Adrenal gland (tissue), 12 donors: ENCODE data around the gene SUMO1. TPM values are rescaled to one million over a fixed set of nuclear protein-coding genes. Genes with fewer than 3 reads are reported as not detected.

ENCODE experiments used
- DNase-seq, 7 donors: peaks; one replicate each; pipeline ENCODE4 v3.0.0-alpha.2; 2019 to 2020
- H3K27ac ChIP-seq, 5 donors: fragments of 200-600 bp; sonication (generic) in 4 of 5; 1 replicate in 3 of 5; 2 replicates in 2 of 5; pipeline versions ENCODE4 v1.5.1 to v1.8.0; 2016 to 2020; ENCODE audit warnings: mild to moderate bottlenecking in 1 of 5
- H3K27me3 ChIP-seq: fragments of 200-600 bp; 2 replicates; pipeline ENCODE4 v1.8.0; 2021
- H3K36me3 ChIP-seq, 2 donors: fragments of 200-600 bp; replicated peaks in 1 of 2; 1 replicate in 1 of 2; 2 replicates in 1 of 2; pipeline versions ENCODE4 v1.5.1 to v1.8.0; 2018 to 2022
- H3K4me1 ChIP-seq, 2 donors: fragments of 200-600 bp; replicated peaks in 1 of 2; 1 replicate in 1 of 2; 2 replicates in 1 of 2; pipeline versions ENCODE4 v1.5.1 to v1.8.0; 2018 to 2021
- H3K4me3 ChIP-seq, 4 donors: fragments of 200-600 bp; sonication (generic) in 3 of 4; one replicate each; pipeline ENCODE4 v1.5.1; 2016 to 2018
- H3K9me3 ChIP-seq, 3 donors: fragments of 200-600 bp; sonication (generic) in 1 of 3; replicated peaks in 1 of 3; 1 replicate in 2 of 3; 2 replicates in 1 of 3; pipeline versions ENCODE4 v1.5.1 to v1.8.0; 2016 to 2021
- POLR2A ChIP-seq, 2 donors: fragments of 450-650 bp; IDR thresholded peaks; one replicate each; pipeline ENCODE4 v1.6.1; 2017; ENCODE audit warnings: antibody characterized with exemption in 2 of 2, mild to moderate bottlenecking in 2 of 2, moderate library complexity in 1 of 2
- WGBS, 4 donors: extraction: QIAGEN DNeasy Blood & Tissue Kit in 2 of 4; methylation state at CpG; one replicate each; pipeline versions ENCODE4 v1.1.5 to v1.1.7; 2013 to 2017; 5-methylcytosine and 5-hydroxymethylcytosine counted together
- intact Hi-C, 2 donors: fragments of 100-400 bp; cut with DNase I; formaldehyde crosslinking; loops; one replicate each; pipeline versions ENCODE4 v1.14.1 to v1.15.0; 2022 to 2023
- polyA plus RNA-seq, 3 donors: library from polyadenylated mRNA; stranded (reverse); fragments of 200-250 nt in 2 of 3; fragments of 350-450 nt in 1 of 3; fragmentation: Illumina TruSeq in 1 of 3; extraction: RNeasy Lipid Tissue Mini Kit (QIAGEN cat#74804) in 1 of 3; gene quantifications; one replicate each; pipeline ENCODE4 v1.2.3, GENCODE V29; 2013 to 2014
- small RNA-seq, 2 donors: library from RNA; depleted of rRNA; stranded (forward); fragments of <200 nt; gene quantifications; one replicate each; pipeline ENCODE3, GENCODE V24; 2016
- total RNA-seq, 9 donors: library from RNA; depleted of rRNA in 4 of 9; stranded (reverse); fragments of >200 nt in 4 of 9; fragments of 120-200 nt in 1 of 9; fragmentation: NEBNext Ultra II Directional in 1 of 9; extraction: Animal tissue kit (Norgen Biotek cat#: 25700) in 1 of 9; gene quantifications; one replicate each; pipeline versions ENCODE4 v1.1.0 to v1.2.4, GENCODE V29; 2013 to 2023
- TF ChIP-seq, protein P1 (sequence below), 6 experiments: fragments of 450-650 bp in 4 of 6; fragments of 200-600 bp in 2 of 6; sonication (generic) in 1 of 6; IDR thresholded peaks; 1 replicate in 5 of 6; 2 replicates in 1 of 6; pipeline versions ENCODE4 v1.5.1 to v1.8.0; 2016 to 2021; ENCODE audit warnings: antibody characterized with exemption in 6 of 6, mild to moderate bottlenecking in 2 of 6, moderate library complexity in 1 of 6
- donor health status: healthy with polysubstance abuse.
- donor health status: Bipolar disorder and iron deficiency.
- donor health status: DM: yes; HTN: yes; CAD: no.
- donor health status: DM: no; HTN: no; CAD: no.
- donor health status: DM: no; HTN: no; CAD: no.
- donor health status: DM: yes; HTN: yes; CAD: no.

Gene SUMO1
- total and polyA plus RNA-seq, 12 donors: 53.1 to 182 (median 103) TPM

DNA sequence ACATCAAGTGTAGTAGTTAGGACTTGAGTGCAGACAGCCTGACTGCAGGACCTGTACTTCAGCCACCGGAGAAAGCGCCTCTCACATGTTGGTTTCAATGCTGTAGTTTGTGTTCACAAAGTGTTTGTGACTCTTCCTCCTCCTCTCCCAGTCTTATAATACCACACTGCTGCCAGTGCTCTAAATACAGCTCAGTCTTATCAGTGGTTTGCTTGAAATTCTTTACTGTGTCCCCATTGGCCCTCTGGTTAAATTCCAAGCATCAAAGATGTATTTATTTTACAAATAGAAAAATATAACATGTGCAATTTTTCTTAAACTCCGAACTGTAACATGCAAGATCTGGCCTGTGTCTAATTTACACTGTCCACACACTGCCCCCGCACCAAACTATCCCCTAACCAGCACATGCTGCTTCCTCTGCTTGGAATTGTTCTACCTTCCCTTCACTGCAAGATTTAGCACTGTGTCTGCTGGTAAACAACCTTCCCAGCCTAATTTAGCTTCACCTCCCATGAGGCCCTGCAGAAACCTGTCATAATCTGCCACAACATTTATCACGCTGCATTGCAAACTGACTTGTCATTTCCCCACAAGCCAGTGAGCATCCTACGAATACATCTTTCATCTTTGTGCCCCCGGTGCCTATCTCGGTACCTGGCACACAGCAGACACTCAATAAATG is 77.1 kb downstream of the SUMO1 start:
- DNase-seq: no peak
- 60 to 64% (median 64%) methylated on average over 8 of the region's 8 CpGs for WGBS, 4 donors
- H3K27me3 ChIP-seq: no peaks in the 10 kb centered on the region
- TF ChIP-seq, protein P1, sequence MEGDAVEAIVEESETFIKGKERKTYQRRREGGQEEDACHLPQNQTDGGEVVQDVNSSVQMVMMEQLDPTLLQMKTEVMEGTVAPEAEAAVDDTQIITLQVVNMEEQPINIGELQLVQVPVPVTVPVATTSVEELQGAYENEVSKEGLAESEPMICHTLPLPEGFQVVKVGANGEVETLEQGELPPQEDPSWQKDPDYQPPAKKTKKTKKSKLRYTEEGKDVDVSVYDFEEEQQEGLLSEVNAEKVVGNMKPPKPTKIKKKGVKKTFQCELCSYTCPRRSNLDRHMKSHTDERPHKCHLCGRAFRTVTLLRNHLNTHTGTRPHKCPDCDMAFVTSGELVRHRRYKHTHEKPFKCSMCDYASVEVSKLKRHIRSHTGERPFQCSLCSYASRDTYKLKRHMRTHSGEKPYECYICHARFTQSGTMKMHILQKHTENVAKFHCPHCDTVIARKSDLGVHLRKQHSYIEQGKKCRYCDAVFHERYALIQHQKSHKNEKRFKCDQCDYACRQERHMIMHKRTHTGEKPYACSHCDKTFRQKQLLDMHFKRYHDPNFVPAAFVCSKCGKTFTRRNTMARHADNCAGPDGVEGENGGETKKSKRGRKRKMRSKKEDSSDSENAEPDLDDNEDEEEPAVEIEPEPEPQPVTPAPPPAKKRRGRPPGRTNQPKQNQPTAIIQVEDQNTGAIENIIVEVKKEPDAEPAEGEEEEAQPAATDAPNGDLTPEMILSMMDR (IDR thresholded peaks at IDR 0.05): no peak
- no peak for TF ChIP-seq POLR2A (IDR thresholded peaks at IDR 0.05)
- H3K9me3 ChIP-seq: no peaks in the 10 kb centered on the region
- H3K4me1 ChIP-seq: no peaks in the 10 kb centered on the region
- H3K36me3 ChIP-seq: no peaks in the 10 kb centered on the region
- H3K27ac ChIP-seq: no peak overlapping the region
- intact Hi-C loops: no loop called here
- H3K4me3 ChIP-seq: no peak overlapping the region

DNA sequence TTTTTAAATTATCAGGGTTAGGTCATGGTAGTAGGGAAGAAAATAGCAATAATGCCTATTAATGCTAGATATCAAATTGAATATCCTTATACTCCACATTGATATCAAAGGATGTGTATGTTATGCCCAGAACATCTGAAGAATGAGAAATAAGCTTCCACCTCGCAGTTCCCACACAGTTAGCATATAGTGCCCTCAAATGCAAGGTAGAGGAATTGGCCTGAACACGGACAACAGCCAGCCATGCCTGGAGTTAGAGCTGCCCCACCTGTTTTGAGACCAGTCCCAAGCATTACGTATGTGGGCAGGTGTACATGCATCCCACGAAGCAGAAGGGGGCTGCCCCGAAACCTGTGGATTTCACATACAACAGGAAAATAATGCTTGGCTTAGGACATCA is 79.6 kb downstream of the SUMO1 start:
- Histone ChIP-seq H3K9me3 (no peaks in the 10 kb centered on the region), H3K4me3 (no peak overlapping the region), H3K27me3 (no peaks in the 10 kb centered on the region), H3K36me3 (no peaks in the 10 kb centered on the region), H3K27ac (no peak overlapping the region), H3K4me1 (no peaks in the 10 kb centered on the region)
- 73 to 85% (median 77%) methylated on average over 5 of the region's 5 CpGs for WGBS, 4 donors
- intact Hi-C loops: no loop called here
- no peak for TF ChIP-seq POLR2A (IDR thresholded peaks at IDR 0.05)
- TF ChIP-seq, protein P1 (IDR thresholded peaks at IDR 0.05): no peak
- no peak for DNase-seq

DNA sequence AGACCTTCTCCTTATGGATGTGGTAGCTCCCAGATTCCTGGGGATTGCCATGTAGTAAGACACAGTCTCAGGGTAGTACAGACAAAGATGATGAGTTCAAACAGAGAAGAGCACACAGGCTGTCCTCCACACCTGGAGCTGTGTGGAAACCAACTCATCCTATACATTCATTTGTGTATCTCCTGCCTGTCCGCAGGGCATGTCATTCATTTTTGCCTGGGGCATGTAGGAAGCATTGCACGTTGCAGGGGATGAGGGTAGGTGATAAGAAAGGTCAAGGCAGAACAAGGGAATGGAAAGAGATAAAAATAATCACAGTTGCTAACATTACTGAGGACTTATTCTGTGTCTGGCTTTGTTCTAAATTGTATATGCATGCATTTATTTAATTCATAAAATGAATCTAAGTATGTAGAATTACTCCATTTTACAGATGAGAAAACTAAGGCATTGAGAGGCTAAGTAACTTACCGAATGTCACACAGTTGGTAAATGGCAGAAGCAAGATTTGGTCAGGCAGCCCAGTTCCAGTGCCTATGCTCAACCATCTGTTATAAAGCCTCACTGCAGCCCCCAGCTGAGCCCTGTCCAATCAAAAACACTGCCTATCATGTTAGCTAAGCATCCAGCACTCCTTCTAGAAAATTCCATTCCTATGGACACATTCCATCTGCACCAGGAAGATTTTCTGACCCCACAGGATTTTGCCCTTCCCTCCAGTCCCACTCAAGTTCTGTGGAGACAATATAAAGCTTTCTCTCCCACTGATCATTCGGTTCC is 81.0 kb downstream of the SUMO1 start:
- no peaks in the 10 kb centered on the region for H3K9me3 ChIP-seq
- no peak overlapping the region for H3K27ac ChIP-seq
- no peaks in the 10 kb centered on the region for H3K36me3 ChIP-seq
- no peak overlapping the region for H3K4me3 ChIP-seq
- no peak for DNase-seq
- no peaks in the 10 kb centered on the region for H3K27me3 ChIP-seq
- no peaks in the 10 kb centered on the region for H3K4me1 ChIP-seq
- 66 to 76% (median 68%) methylated on average over 4 of the region's 4 CpGs for WGBS, 4 donors
- intact Hi-C loops: no loop called here
- TF ChIP-seq, protein P1 (IDR thresholded peaks at IDR 0.05): no peak
- no peak for TF ChIP-seq POLR2A (IDR thresholded peaks at IDR 0.05)

Small RNAs within 50 kb of the gene (small RNA-seq; reads per million reads assigned to genes)
- gene AC079354.2 (0 reads per million in 2 donors), gene RF00575 (0 reads per million in 2 donors), gene SNORD70 (231 to 276 reads per million in 2 donors)

Other genes starting within 250 kb of the SUMO1 start
- gene FZD7, start 204.7 kb downstream of the SUMO1 start, total RNA-seq: 1 to 10 TPM; 1.2 to 7.1 (median 3.9) TPM
- 1 to 10 TPM; 1.3 to 1.5 (median 1.4) TPM for gene FZD7, start 204.7 kb downstream of the SUMO1 start, polyA plus RNA-seq
- gene KIAA2012, start 165.3 kb downstream of the SUMO1 start, total RNA-seq: under 1 TPM in 1 of 9 donors, not detected in 8; 0.11 TPM
- gene KIAA2012, start 165.3 kb downstream of the SUMO1 start, polyA plus RNA-seq: under 1 TPM in 2 of 3 donors, not detected in 1; 0.09 to 0.16 TPM
- 10 to 100 TPM; 19.5 to 75.6 (median 46.6) TPM for gene NOP58, start 27.2 kb upstream of the SUMO1 start, total RNA-seq
- 100 to 1,000 TPM in 1 of 3 donors, 10 to 100 TPM in 2; 89.3 to 136 (median 99.7) TPM for gene NOP58, start 27.2 kb upstream of the SUMO1 start, polyA plus RNA-seq
- gene BMPR2, start 137.7 kb upstream of the SUMO1 start, total RNA-seq: 100 to 1,000 TPM in 3 of 9 donors, 10 to 100 TPM in 6; 29.1 to 123 (median 94.0) TPM
- 10 to 100 TPM in 2 of 3 donors, 1 to 10 TPM in 1; 7.7 to 50.6 (median 10.1) TPM for gene BMPR2, start 137.7 kb upstream of the SUMO1 start, polyA plus RNA-seq